ENCODE data around the gene ABR.

DNA sequence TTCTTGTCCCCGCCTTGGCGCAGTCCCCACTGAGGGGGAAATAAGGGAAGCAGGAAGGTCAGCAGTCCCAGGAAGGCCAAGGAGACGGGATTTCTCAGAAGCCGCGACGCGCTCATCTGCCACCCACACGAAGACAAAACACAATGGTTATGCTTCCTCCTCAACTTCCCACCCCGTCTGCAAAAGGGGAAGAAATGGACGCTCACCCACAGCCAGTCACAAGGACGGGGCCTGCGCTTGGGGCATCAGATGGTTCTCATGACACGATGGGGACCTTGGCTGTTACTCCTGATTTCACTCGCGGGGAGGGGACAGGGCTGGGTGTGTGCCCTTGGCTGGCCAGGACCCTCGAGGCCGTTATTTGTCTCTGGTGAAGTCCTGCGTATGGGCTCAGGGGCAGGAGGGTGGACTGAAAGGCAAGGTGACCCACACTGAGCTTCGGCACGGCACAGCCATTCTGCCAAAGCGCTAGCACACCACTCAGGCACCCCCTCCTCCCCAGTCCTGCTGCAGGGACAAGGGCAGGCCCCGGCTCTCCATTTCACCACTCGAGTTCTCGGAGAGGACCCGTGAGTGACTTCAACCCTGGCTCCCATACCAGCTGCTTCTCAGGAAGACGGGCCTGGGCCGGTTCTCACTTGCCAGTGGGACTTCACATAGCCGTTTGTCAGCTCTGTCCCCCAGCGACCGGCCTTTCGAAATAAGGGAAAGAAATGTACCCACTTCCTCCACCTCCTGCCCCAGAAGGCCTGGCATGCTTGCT is 84.5 kb downstream of the ABR start:
- TF ChIP-seq, protein P1, sequence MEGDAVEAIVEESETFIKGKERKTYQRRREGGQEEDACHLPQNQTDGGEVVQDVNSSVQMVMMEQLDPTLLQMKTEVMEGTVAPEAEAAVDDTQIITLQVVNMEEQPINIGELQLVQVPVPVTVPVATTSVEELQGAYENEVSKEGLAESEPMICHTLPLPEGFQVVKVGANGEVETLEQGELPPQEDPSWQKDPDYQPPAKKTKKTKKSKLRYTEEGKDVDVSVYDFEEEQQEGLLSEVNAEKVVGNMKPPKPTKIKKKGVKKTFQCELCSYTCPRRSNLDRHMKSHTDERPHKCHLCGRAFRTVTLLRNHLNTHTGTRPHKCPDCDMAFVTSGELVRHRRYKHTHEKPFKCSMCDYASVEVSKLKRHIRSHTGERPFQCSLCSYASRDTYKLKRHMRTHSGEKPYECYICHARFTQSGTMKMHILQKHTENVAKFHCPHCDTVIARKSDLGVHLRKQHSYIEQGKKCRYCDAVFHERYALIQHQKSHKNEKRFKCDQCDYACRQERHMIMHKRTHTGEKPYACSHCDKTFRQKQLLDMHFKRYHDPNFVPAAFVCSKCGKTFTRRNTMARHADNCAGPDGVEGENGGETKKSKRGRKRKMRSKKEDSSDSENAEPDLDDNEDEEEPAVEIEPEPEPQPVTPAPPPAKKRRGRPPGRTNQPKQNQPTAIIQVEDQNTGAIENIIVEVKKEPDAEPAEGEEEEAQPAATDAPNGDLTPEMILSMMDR (IDR thresholded peaks at IDR 0.05) = no peak
- TF ChIP-seq POLR2A (IDR thresholded peaks at IDR 0.05) = no peak
